HepG2 (cell line): ENCODE results near the gene TSHB. TPM values are rescaled to one million over a fixed set of nuclear protein-coding genes. Genes with fewer than 3 reads are reported as not detected.

Source experiments
- ATAC-seq: fragments of 200-7000 bp; cut with Tn5 transposase; 3 replicates; pipeline ENCODE4 v1.9.1; 2020; ENCODE audit warnings: mild to moderate bottlenecking, moderate library complexity
- BruUV-seq: library from RNA; stranded (reverse); fragments of 400-500 nt; replicated peaks from 2 replicates; lab custom pipeline; 2021; lab: Mats Ljungman, UMichigan
- CTCF ChIA-PET: fragments of 300-600 bp; formaldehyde crosslinking; extraction: SDS; loops from one replicate; lab custom pipeline; 2021; ENCODE audit warnings: low total read pairs, inconsistent platforms, low intra/inter-chr PET ratio; lab: Yijun Ruan, JAX
- POLR2A ChIA-PET: fragments of 350-600 bp; sonication (Branson Sonifier 250); formaldehyde crosslinking; loops from one replicate; lab custom pipeline; 2020; ENCODE audit warnings: antibody characterized with exemption, inconsistent platforms; lab: Yijun Ruan, JAX
- DNase-seq: peaks from one replicate; pipeline ENCODE4 v3.0.0-alpha.2; 2015; ENCODE audit warnings: low spot score
- FAIRE-seq: peaks from 3 replicates; lab custom pipeline; 2011; peaks lifted over from hg19 to GRCh38; lab: Jason Lieb, UNC
- H2AFZ ChIP-seq: one replicate; pipeline ENCODE4 v1.6.1; 2011; ENCODE audit warnings: low read length, inconsistent platforms
- H3K27ac ChIP-seq: fragments of 300-600 bp; 3 replicates; pipeline ENCODE4 v1.8.0; 2011; ENCODE audit warnings: mixed run types, mild to moderate bottlenecking, mixed read lengths, low read length, inconsistent platforms; ENCODE audit not compliant: insufficient read depth; ENCODE audit errors: extremely low read length
- H3K27me3 ChIP-seq, 2 experiments: fragments of 200-600 bp in 1 of 2; 2 replicates in 1 of 2; 3 replicates in 1 of 2; pipeline versions ENCODE4 v1.6.0 to v1.8.0; 2011; ENCODE audit warnings: low read length in 2 of 2, mild to moderate bottlenecking in 2 of 2, moderate library complexity in 2 of 2, inconsistent platforms in 1 of 2; ENCODE audit not compliant: insufficient read depth in 2 of 2, control insufficient read depth in 1 of 2
- H3K36me3 ChIP-seq, 2 experiments: fragments of 200-600 bp in 1 of 2; replicated peaks in 1 of 2; 2 replicates in 1 of 2; 3 replicates in 1 of 2; pipeline versions ENCODE4 v1.5.1 to v1.8.0; 2011; ENCODE audit warnings: low read length in 2 of 2, inconsistent platforms in 1 of 2; ENCODE audit not compliant: insufficient read depth in 2 of 2, control insufficient read depth in 1 of 2
- H3K4me1 ChIP-seq: 2 replicates; pipeline ENCODE4 v1.5.1; 2012; ENCODE audit warnings: low read length, inconsistent platforms; ENCODE audit not compliant: insufficient read depth
- H3K4me2 ChIP-seq: 2 replicates; pipeline ENCODE4 v1.6.0; 2011; ENCODE audit warnings: low read depth, low read length, inconsistent platforms
- H3K4me3 ChIP-seq, 3 experiments: fragments of 200-600 bp in 1 of 3; sonication (generic), shearing (Covaris generic) in 1 of 3; replicated peaks in 1 of 3; 2 replicates each; pipeline ENCODE4 v1.5.1; 2011 to 2016; ENCODE audit warnings: low read length in 3 of 3, inconsistent platforms in 2 of 3, low read depth in 2 of 3, mild to moderate bottlenecking in 2 of 3, control low read depth in 1 of 3, mixed read lengths in 1 of 3; ENCODE audit not compliant: insufficient read depth in 1 of 3
- H3K79me2 ChIP-seq: one replicate; pipeline ENCODE4 v1.6.1; 2011; ENCODE audit warnings: low read length, inconsistent platforms; ENCODE audit not compliant: insufficient read depth
- H3K9ac ChIP-seq: 2 replicates; pipeline ENCODE4 v1.6.0; 2011; ENCODE audit warnings: mild to moderate bottlenecking, low read depth, low read length, inconsistent platforms; ENCODE audit not compliant: insufficient read depth
- H3K9me3 ChIP-seq: 2 replicates; pipeline ENCODE4 v1.5.1; 2012; ENCODE audit warnings: mild to moderate bottlenecking, low read length
- H4K20me1 ChIP-seq: 2 replicates; pipeline ENCODE4 v1.6.0; 2011; ENCODE audit warnings: inconsistent platforms, mild to moderate bottlenecking, low read length, moderate library complexity; ENCODE audit not compliant: insufficient read depth
- ARNTL ChIP-seq: sonication (generic); formaldehyde crosslinking; IDR thresholded peaks from 2 replicates; pipeline ENCODE4 v1.4.0; 2020; ENCODE audit warnings: mild to moderate bottlenecking, missing genetic modification reagents
- ATF1 ChIP-seq: IDR thresholded peaks from 2 replicates; pipeline ENCODE4 v1.6.1; 2016; ENCODE audit warnings: mild to moderate bottlenecking, control low read depth
- CENPT ChIP-seq: sonication (generic); formaldehyde crosslinking; IDR thresholded peaks from 2 replicates; pipeline ENCODE4 v1.8.0; 2022; ENCODE audit warnings: low read depth, mild to moderate bottlenecking, moderate library complexity, missing genetic modification reagents
- ERF ChIP-seq: IDR thresholded peaks from 2 replicates; pipeline ENCODE4 v1.6.1; 2018; ENCODE audit warnings: missing biosample characterization, missing genetic modification reagents
- MTERF4 ChIP-seq: sonication (generic); formaldehyde crosslinking; IDR thresholded peaks from 2 replicates; pipeline ENCODE4 v1.8.0; 2023; ENCODE audit warnings: mild to moderate bottlenecking, missing genetic modification reagents
- NFYC ChIP-seq: IDR thresholded peaks from 2 replicates; pipeline ENCODE4 v1.6.1; 2016; ENCODE audit warnings: missing genetic modification reagents, missing compliant biosample characterization
- NR3C1 ChIP-seq: sonication (generic); formaldehyde crosslinking; IDR thresholded peaks from 2 replicates; pipeline ENCODE4 v1.4.0; 2020; ENCODE audit warnings: missing genetic modification reagents
- PBX2 ChIP-seq: IDR thresholded peaks from 2 replicates; pipeline ENCODE4 v1.6.1; 2016; ENCODE audit warnings: control low read depth
- RARA ChIP-seq: IDR thresholded peaks from 2 replicates; pipeline ENCODE4 v1.6.1; 2016; ENCODE audit warnings: missing genetic modification reagents, missing compliant biosample characterization
- SIX4 ChIP-seq: sonication (generic); formaldehyde crosslinking; IDR thresholded peaks from 2 replicates; pipeline ENCODE4 v1.4.0; 2020; ENCODE audit warnings: missing genetic modification reagents
- SP1 ChIP-seq, 2 experiments: fragments of 450-650 bp in 1 of 2; sonication (generic) in 1 of 2; formaldehyde crosslinking in 1 of 2; IDR thresholded peaks; 2 replicates each; pipeline versions ENCODE4 v1.4.0 to v1.6.1; 2016 to 2020; ENCODE audit warnings: missing genetic modification reagents in 1 of 2
- ZNF274 ChIP-seq: sonication (generic); formaldehyde crosslinking; IDR thresholded peaks from 2 replicates; pipeline ENCODE4 v1.5.1; 2020; ENCODE audit warnings: mild to moderate bottlenecking, missing genetic modification reagents
- ZNF331 ChIP-seq: sonication (generic); formaldehyde crosslinking; IDR thresholded peaks from 2 replicates; pipeline ENCODE4 v1.4.0; 2020; ENCODE audit warnings: missing genetic modification reagents
- ZNF549 ChIP-seq: sonication (generic); formaldehyde crosslinking; IDR thresholded peaks from 2 replicates; pipeline ENCODE4 v1.5.0; 2020; ENCODE audit warnings: missing genetic modification reagents
- ZNF766 ChIP-seq: sonication (generic); formaldehyde crosslinking; IDR thresholded peaks from 2 replicates; pipeline ENCODE4 v1.5.0; 2020; ENCODE audit warnings: missing genetic modification reagents, borderline replicate concordance
- WGBS: methylation state at CpG from one replicate; pipeline ENCODE4 v1.1.6; 2017; ENCODE audit warnings: low lambda C conversion rate; 5-methylcytosine and 5-hydroxymethylcytosine counted together
- in situ Hi-C: cut with HindIII; loops from 2 replicates; pipeline ENCODE4 v1.10.0; 2017; ENCODE audit warnings: low pct_unique_long_range_greater_than_20kb; ENCODE audit not compliant: extremely low pct_ligation_motif_present
- intact Hi-C: fragments of 100-400 bp; cut with micrococcal nuclease; formaldehyde crosslinking; loops from one replicate; pipeline ENCODE4 v1.10.0; 2022; ENCODE audit not compliant: unreplicated experiment
- polyA plus RNA-seq, 8 experiments: library from polyadenylated mRNA; depleted of rRNA in 3 of 8; stranded (reverse) in 7 of 8; unstranded in 1 of 8; fragments of >200 nt; fragmentation: Illumina TruSeq in 4 of 8; extraction: Trizol in 4 of 8; gene quantifications; 2 replicates each; pipeline versions ENCODE4 v1.2.1 to v1.2.3, GENCODE V29; 2011 to 2016; ENCODE audit warnings: low read depth in 4 of 8, missing spikeins in 1 of 8, mixed read lengths in 1 of 8; ENCODE audit not compliant: insufficient read depth in 1 of 8
- total RNA-seq, 5 experiments: library from RNA; depleted of rRNA; stranded (reverse); fragments of >200 nt; fragmentation: Illumina TruSeq; extraction: Trizol; gene quantifications; 2 replicates each; pipeline ENCODE4 v1.2.3, GENCODE V29; 2016; ENCODE audit warnings: low read depth in 1 of 5
- TF ChIP-seq, protein P1 (sequence below): IDR thresholded peaks from 2 replicates; pipeline ENCODE4 v1.6.1; 2016; ENCODE audit warnings: missing compliant biosample characterization, missing genetic modification reagents, borderline replicate concordance

TSHB gene
- total and polyA plus RNA-seq, 2 of the 13 experiments (the other 11 are each of a cell fraction or from before 2014, with no cell fraction given), result not detected

- FAIRE-seq, result no peak
- CTCF ChIA-PET, result no interaction called here
- no peak overlapping the region for H2AFZ ChIP-seq
These were observed 53.3 kb downstream of the TSHB start for GRCh38 chr1:115082949-115083348.

More at GRCh38 chr1:115082949-115083348, 53.3 kb downstream of the TSHB start:
- intact Hi-C loops, result no loop called here
- no peak overlapping the region for H3K4me2 ChIP-seq
- no peaks in the 10 kb centered on the region for H3K36me3 ChIP-seq
- 22% methylated on average over 6 of the region's 6 CpGs for WGBS
- no TSS peak for BruUV-seq
- TF ChIP-seq MTERF4 (CRISPR knock-in tag), result no peak
- no peak for TF ChIP-seq ZNF549 (CRISPR knock-in tag)
- no peak for TF ChIP-seq SP1 (IDR thresholded peaks at IDR 0.05)
- no peak for TF ChIP-seq SP1 (CRISPR knock-in tag; IDR thresholded peaks at IDR 0.05)
- no peak for TF ChIP-seq ATF1
- no peak for TF ChIP-seq NR3C1
- TF ChIP-seq, protein P1, sequence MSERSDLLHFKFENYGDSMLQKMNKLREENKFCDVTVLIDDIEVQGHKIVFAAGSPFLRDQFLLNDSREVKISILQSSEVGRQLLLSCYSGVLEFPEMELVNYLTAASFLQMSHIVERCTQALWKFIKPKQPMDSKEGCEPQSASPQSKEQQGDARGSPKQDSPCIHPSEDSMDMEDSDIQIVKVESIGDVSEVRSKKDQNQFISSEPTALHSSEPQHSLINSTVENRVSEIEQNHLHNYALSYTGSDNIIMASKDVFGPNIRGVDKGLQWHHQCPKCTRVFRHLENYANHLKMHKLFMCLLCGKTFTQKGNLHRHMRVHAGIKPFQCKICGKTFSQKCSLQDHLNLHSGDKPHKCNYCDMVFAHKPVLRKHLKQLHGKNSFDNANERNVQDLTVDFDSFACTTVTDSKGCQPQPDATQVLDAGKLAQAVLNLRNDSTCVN (CRISPR knock-in tag), result no peak
- TF ChIP-seq PBX2, result no peak
- no peak for TF ChIP-seq ZNF274 (CRISPR knock-in tag)
- no peak for TF ChIP-seq SIX4
- no peak for TF ChIP-seq RARA
- TF ChIP-seq NFYC, result no peak
- no peak for TF ChIP-seq ERF (CRISPR knock-in tag)
- TF ChIP-seq ZNF766 (CRISPR knock-in tag), result no peak
- no peak for TF ChIP-seq ARNTL (CRISPR knock-in tag)
- no peak for TF ChIP-seq CENPT
- no peak for TF ChIP-seq ZNF331
- H3K79me2 ChIP-seq, result no peaks in the 10 kb centered on the region
- DNase-seq, result no peak
- peaks cover 0 to 11% of the 10 kb centered on the region in 2 experiments; a peak in 2 of 5 replicates for H3K27me3 ChIP-seq
- in situ Hi-C loops, result no loop called here
- ATAC-seq, result no peak
- H3K9me3 ChIP-seq, result no peaks in the 10 kb centered on the region
- H4K20me1 ChIP-seq, result no peaks in the 10 kb centered on the region
- H3K27ac ChIP-seq, result no peak overlapping the region
- H3K9ac ChIP-seq, result no peak overlapping the region
- POLR2A ChIA-PET, result no interaction called here
- no peak overlapping the region for H3K4me3 ChIP-seq
- no peaks in the 10 kb centered on the region for H3K4me1 ChIP-seq

Other genes with a start within 250 kb of the TSHB start
- gene SIKE1, start 249.1 kb upstream of the TSHB start, total RNA-seq (2016; rRNA removed; fragmentation: Illumina TruSeq; extraction: Trizol), result 58.4 and 97.5 TPM in 2 replicates
- 33.5 and 36.5 TPM in 2 replicates for gene SIKE1, start 249.1 kb upstream of the TSHB start, polyA plus RNA-seq (2011; rRNA removed)
- gene SYCP1, start 175.0 kb upstream of the TSHB start, total RNA-seq (2016; rRNA removed; fragmentation: Illumina TruSeq; extraction: Trizol), result not detected in 2 replicates
- gene SYCP1, start 175.0 kb upstream of the TSHB start, polyA plus RNA-seq (2011; rRNA removed), result not detected in 2 replicates
- gene TSPAN2, start 59.7 kb downstream of the TSHB start, total RNA-seq (2016; rRNA removed; fragmentation: Illumina TruSeq; extraction: Trizol), result not detected in 2 replicates
- gene TSPAN2, start 59.7 kb downstream of the TSHB start, polyA plus RNA-seq (2011; rRNA removed), result not detected in 2 replicates